ENCODE results near the gene THRA.
"Not testable (repeated sequence)": the region's sequence is repeated elsewhere in the genome, so short reads cannot be mapped to it uniquely, and the experiment has no call there.

THRA gene

GRCh38 chr17:40113110-40113906 is 50.5 kb downstream of the THRA start:
- peak; percentile 91 for DNase-seq (ENCODE audit: low read depth)

GRCh38 chr17:40113907-40114245 is 51.1 kb downstream of the THRA start:
- DNase-seq (ENCODE audit: low read depth), result no peak

GRCh38 chr17:40115101-40115436 is 52.3 kb downstream of the THRA start:
- no peak for DNase-seq (ENCODE audit: low read depth)

- DNase-seq (ENCODE audit: low read depth), result peak; percentile 67
Observed at GRCh38 chr17:40121181-40122135, 58.7 kb downstream of the THRA start, which contains the start of gene MSL1. Gene MSL1, plus strand, starts transcription at chr17:40121971. Its CDS starts 642 bp downstream, at chr17:40122613.

GRCh38 chr17:40122136-40122998 is 59.6 kb downstream of the THRA start:
- DNase-seq (ENCODE audit: low read depth), result no peak

- DNase-seq (ENCODE audit: low read depth), result no peak
Observed at GRCh38 chr17:40122999-40123810, 60.4 kb downstream of the THRA start.

GRCh38 chr17:40123811-40124114 is 61.0 kb downstream of the THRA start:
- no peak for DNase-seq (ENCODE audit: low read depth)

GRCh38 chr17:40124279-40125141 is 61.7 kb downstream of the THRA start:
- no peak for DNase-seq (ENCODE audit: low read depth)

- DNase-seq (ENCODE audit: low read depth), result no peak
Observed at GRCh38 chr17:40129498-40129897, 66.7 kb downstream of the THRA start.

- no peak for DNase-seq (ENCODE audit: low read depth)
Observed at GRCh38 chr17:40130352-40131042, 67.7 kb downstream of the THRA start.

- no peak for DNase-seq (ENCODE audit: low read depth)
Observed at GRCh38 chr17:40134184-40134583, 71.4 kb downstream of the THRA start.

GRCh38 chr17:40135817-40136216 is 73.1 kb downstream of the THRA start:
- no peak for DNase-seq (ENCODE audit: low read depth)

GRCh38 chr17:40139566-40140058 is 76.8 kb downstream of the THRA start:
- no peak for DNase-seq (ENCODE audit: low read depth)

- DNase-seq (ENCODE audit: low read depth), result not testable (repeated sequence)
Observed at GRCh38 chr17:40143166-40143565, 80.4 kb downstream of the THRA start.

All from GM04504 (cell line).